ENCODE results near the gene RPL5. TPM values are rescaled to one million over a fixed set of nuclear protein-coding genes. Genes with fewer than 3 reads are reported as not detected.

RPL5 gene
- total and polyA plus RNA-seq, 2 of the 8 experiments (the other 6 are each of a cell fraction or from before 2014, with no cell fraction given): 1,506 to 2,034 TPM

DNA sequence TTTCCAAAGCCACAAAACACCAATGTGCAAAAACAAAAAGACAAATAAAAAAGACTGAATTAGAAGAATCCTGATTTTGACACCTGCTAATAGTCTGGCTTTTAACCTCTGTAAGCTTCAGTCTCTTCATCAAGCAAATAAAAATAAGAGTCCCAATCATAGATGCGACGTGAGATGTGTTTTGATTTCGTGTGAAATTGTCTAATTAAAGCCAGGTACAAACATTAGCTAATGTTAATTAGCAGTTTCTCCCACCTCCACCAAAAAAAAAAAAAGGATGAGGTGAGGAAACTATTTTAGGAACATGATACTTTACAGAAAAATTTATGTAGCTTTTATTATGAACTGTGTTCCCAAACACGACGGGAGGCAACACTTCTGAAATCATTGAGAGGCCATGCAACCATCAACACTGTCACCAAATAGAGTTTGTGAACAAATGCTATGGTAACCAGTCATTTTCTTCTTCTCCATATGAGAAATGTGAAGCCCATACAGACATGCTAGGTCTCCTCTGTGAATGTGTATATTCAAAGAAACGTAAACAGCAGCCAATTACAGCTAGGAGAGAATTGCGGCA is 40.3 kb upstream of the RPL5 start (continued):
- no peak for TF ChIP-seq CBX5 (IDR thresholded peaks at IDR 0.05; ENCODE audit: low read depth, low read length)
- TF ChIP-seq RNF2 (IDR thresholded peaks at IDR 0.05; ENCODE audit: borderline replicate concordance, low read depth, low read length, missing control alignments, poor library complexity, severe bottlenecking): no peak
- no peak for TF ChIP-seq BRCA1 (IDR thresholded peaks at IDR 0.05; ENCODE audit: low read depth, low read length)
- TF ChIP-seq CBX8 (IDR thresholded peaks at IDR 0.05; ENCODE audit: borderline replicate concordance, low read depth, low read length): no peak
- TF ChIP-seq PHF8 (conservative IDR thresholded peaks at IDR 0.05; ENCODE audit: low read depth, low read length): no peak
- TF ChIP-seq SIN3A (conservative IDR thresholded peaks at IDR 0.05 in 1 of 2, IDR thresholded peaks at IDR 0.05 in 1 of 2; ENCODE audit: low read depth in 1 of 2, low read length in 2 of 2): no peak
- TF ChIP-seq RBBP5 (IDR thresholded peaks at IDR 0.05; ENCODE audit: borderline replicate concordance, low read depth, low read length): no peak
- TF ChIP-seq, protein P1, sequence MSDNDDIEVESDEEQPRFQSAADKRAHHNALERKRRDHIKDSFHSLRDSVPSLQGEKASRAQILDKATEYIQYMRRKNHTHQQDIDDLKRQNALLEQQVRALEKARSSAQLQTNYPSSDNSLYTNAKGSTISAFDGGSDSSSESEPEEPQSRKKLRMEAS (IDR thresholded peaks at IDR 0.05): no peak
